GM19463 (cell line): ENCODE results near the gene CCDC92B.
"Not testable (repeated sequence)": the region's sequence is repeated elsewhere in the genome, so short reads cannot be mapped to it uniquely, and the experiment has no call there.

ENCODE experiments used
- ATAC-seq: cut with Tn5 transposase; IDR thresholded peaks from one replicate; pipeline ENCODE4 v1.9.1; 2021; ENCODE audit warnings: mild to moderate bottlenecking, moderate library complexity; ENCODE audit not compliant: unreplicated experiment

The CCDC92B gene

GRCh38 chr17:2749058-2749783 lies at the start of gene CCDC92B:
Gene CCDC92B (minus strand): TSS chr17:2749652. CDS start chr17:2735145, 14,507 bp downstream.
- no peak for ATAC-seq

GRCh38 chr17:2798678-2799077 lies 49.2 kb upstream of the CCDC92B start:
- no peak for ATAC-seq

GRCh38 chr17:2798188-2798587 lies 48.7 kb upstream of the CCDC92B start:
- ATAC-seq, result no peak

GRCh38 chr17:2797637-2798036 lies 48.2 kb upstream of the CCDC92B start:
- ATAC-seq, result no peak

- no peak for ATAC-seq
These were observed 47.8 kb upstream of the CCDC92B start for GRCh38 chr17:2797226-2797625.

- no peak for ATAC-seq
These were observed 47.0 kb upstream of the CCDC92B start, which contains the start of gene RAP1GAP2 for GRCh38 chr17:2796164-2797125. Gene RAP1GAP2 (plus strand): TSS chr17:2796438. CDS start chr17:2796528, 90 bp downstream.

- ATAC-seq, result no peak
These were observed 46.1 kb upstream of the CCDC92B start for GRCh38 chr17:2795441-2796163.

GRCh38 chr17:2794111-2794803 lies 44.8 kb upstream of the CCDC92B start:
- ATAC-seq, result no peak

- ATAC-seq, result no peak
These were observed 43.1 kb upstream of the CCDC92B start for GRCh38 chr17:2792366-2793169.

- ATAC-seq, result no peak
These were observed 40.2 kb upstream of the CCDC92B start for GRCh38 chr17:2789700-2790099.

- ATAC-seq, result peak; percentile 74
These were observed 36.9 kb upstream of the CCDC92B start for GRCh38 chr17:2786176-2786881.

- ATAC-seq, result not testable (repeated sequence)
These were observed 35.9 kb upstream of the CCDC92B start for GRCh38 chr17:2785376-2785775.

GRCh38 chr17:2784864-2785263 lies 35.4 kb upstream of the CCDC92B start:
- ATAC-seq, result no peak

GRCh38 chr17:2783310-2784030 lies 34.0 kb upstream of the CCDC92B start:
- no peak for ATAC-seq

GRCh38 chr17:2782055-2782454 lies 32.6 kb upstream of the CCDC92B start:
- no peak for ATAC-seq

- not testable (repeated sequence) for ATAC-seq
These were observed 32.1 kb upstream of the CCDC92B start for GRCh38 chr17:2781598-2781997.

GRCh38 chr17:2780931-2781454 lies 31.5 kb upstream of the CCDC92B start:
- no peak for ATAC-seq

GRCh38 chr17:2780256-2780655 lies 30.8 kb upstream of the CCDC92B start:
- no peak for ATAC-seq
